ENCODE data around the gene OTOG.
A peak's percentile ranks its signal among the peaks of the same experiment; 100 is the strongest.

The OTOG gene

DNA sequence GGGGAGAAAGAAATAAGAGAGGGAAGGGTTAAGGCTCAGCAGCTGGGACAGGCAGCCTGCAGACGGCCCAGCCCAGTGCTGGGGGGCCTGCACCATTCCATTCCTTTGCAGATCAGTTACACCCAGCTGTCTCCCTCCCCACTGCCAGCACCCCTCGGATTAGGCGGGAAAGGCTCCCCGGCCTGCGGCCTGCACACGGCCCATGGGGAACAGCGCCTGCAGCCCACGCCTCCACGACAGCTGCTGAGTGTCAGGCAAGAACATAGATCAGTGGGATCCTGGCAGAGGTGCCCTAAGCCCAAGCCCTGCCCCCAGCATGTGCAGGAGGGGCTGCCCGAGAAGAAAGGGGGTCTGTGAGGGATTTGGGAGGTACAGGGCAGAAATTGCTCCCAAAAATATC, 106.6 kb downstream of the OTOG start:
- DNase-seq = no peak

DNA sequence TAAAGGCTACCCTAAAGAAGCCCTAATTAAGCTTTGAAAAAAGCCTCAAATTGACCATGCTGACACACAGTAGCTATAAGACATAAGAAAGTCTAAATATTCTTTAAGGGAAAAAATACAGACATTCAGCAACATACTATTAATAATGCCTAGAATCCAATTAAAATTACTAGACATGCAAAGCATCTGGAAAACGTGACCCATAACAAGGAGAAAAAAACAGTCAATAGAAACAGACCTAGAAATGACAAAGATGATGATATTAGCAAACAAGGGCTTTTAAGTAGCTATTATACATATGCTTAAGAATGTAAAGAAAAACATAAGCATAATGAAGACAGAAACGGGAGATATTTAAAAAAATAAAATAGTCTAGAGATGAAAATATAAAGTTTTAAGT, 108.6 kb downstream of the OTOG start:
- no peak for DNase-seq

DNA sequence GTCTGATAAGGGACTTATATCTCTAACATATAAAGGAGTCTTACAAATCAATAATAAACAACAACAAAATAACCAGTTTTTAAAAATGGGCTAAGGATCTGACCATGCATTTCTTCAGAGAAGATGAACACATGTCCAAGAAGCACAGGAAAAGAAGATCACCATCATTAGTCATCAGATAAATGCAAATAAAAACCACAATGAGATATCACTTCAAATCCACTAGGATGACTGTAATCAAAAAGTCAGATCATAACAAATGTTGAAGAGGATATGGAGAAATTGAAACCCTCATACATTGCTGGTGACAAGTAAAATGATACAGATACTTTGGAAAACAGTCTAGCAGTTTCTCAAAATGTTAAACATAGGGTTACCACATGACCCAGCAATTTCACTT, 111.2 kb downstream of the OTOG start:
- no peak for DNase-seq

DNA sequence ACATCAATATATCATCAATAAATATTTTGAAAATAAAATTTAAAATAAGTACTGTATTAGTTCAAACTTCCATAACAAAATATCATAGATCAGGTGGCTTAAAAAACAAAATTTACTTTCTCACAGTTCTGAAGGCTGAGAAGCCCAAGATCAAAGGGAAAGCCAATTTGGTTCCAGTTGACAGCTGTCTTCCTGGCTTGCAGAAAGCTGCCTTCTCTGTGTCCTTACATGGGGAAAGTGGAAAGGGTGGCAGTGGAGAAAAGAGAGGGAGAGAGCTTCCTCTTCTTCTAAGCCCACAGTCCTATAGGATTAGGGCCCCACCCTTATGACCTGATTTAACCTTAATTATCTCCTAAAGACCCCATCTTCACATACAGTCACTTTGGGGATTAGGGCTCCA, 121.1 kb downstream of the OTOG start:
- DNase-seq = no peak

DNA sequence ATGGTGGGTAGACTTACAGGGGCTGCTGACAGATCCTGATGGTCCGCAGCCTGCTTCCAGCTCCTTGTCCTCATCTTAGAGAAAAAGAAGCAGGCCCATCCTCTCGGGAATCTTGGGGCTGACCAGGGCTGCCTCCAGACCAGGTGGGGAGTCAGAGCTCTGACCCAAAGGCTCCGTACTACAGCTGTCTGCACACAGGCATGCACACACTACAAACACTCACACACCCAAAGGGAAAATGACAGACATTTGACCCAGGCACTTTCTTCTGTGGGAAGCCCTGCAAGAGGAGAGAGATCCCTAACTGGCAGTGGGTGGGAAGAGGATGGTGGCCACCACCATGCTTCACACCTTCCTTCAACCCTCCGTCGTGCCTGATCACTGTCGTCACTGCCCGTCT, 125.4 kb downstream of the OTOG start:
- no peak for DNase-seq

DNA sequence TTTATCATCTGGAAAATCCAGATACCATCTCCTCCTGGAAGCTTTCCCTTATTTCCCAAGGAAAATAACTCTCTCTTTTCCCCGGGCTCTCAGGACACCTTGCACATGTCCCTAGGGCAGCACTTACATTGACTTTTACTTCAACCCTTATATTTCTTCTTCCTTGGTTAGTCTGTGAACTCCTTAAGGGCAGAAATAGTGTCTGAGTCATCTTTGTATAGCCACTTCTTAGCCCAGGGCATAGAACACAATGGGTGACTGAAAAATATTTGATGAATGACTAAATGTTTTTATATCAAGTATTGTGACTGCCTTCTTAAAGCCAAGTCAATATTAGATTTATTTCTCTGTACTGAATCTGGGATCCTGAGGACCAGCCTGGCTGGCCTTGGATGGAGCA, 126.9 kb downstream of the OTOG start:
- DNase-seq = no peak

DNA sequence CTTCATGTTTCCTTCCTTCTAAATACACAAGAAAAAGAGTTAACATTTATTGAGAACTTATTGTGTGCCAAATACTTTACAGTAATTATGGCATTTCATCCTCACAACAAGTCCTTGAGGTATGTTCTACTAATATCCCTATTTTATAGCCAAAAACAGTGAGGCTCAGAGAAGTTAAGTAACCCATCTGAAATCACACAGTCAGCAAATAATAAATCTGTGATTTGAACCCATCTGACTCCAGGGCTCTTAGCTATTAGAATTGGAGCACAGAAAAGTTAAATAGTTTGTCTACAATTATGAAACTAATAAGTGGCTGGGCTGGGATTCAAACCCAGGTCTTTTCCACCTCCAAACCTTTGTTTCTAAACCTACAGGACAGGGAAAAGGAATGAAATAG, 135.8 kb downstream of the OTOG start:
- no peak for DNase-seq

DNA sequence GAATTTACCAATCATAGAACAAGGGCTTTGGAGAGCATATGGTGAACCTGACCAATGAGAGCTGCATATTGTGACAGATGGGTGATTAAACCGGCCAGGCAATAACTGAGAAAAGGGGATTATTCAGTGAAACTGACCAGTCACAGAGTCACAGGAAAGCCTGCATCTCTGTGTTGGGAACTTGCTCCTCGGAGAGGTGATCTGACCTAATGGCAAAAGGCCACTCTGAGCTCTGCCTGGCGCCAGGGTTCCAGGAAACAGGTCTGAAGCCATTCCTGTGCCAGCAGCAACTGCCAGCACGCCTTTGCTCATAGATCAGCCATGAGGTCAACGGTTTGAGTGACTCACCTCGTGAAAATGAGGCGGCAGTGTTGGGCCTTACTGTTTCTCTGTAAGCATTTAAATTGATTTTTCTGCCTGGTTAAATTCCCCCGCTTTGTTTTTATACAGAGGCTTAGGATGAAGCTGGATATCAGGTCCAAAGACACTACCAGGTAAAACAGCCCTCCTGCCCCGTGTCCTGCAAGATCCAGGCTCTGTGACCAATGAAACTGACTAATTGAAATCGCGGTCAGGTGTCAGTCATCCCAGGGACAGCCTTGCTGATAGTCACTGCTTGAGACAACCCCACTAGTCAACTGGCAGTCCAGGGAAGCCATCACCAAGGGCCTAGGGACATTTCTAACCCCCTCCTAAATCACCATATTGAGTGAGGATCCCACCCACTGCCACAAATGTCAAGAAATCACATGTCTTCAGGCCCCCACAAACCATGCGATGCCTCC, 136.5 kb downstream of the OTOG start:
- DNase-seq = peak; percentile 8

DNA sequence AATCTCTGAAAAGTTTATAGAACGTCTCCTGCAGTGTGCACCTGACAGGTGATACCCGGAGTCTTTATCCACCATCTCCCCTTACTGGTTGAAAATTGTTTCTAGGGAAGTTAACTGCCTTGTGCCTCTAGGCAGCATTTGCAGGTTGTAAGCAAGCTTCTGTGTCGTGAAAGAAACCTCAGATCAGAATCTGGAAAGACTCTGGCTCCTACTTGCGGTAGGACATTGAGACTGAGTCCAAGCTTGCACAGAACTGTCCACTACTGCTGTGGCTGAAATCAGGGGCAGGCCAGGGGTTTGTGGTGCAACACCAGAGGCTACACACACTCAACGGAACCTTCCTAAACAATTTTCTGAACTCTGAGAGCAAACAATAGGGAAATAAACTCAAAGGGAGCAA, 137.5 kb downstream of the OTOG start:
- no peak for DNase-seq

DNA sequence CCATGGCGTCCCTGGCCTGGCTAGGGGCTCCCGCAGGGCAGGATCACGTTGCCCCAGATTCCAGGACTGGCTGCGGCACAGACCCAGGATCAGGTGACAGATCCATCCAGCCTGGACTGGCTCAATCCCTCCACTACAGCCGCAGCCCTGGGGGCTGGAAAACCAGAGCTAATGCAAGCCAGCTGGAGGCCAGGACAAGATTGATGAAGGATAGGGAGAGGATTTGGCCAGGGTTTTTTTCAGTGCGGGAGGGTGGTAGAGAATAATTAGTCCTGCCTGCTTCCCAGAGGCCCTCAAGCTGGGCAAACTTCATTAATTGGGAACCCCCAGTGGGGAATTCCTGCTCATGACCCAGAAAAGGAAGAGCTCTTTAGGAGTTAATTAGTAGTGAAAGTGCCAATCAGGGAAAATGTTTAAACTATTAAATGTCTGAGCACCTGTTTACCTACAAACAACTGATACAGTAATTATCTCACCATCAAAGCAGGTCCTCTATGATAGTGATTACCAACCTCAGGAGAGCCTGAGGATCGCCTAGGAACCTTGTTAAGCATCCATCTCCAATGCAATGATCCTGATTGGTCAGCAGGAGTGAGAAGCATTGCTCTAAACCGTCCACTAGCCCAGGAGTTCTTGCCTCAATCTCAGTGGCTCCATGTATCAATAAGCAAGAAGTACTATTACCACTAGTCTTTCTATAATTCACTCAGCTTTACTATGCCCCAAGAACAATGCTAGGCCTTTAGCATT, 139.3 kb downstream of the OTOG start:
- DNase-seq = no peak

DNA sequence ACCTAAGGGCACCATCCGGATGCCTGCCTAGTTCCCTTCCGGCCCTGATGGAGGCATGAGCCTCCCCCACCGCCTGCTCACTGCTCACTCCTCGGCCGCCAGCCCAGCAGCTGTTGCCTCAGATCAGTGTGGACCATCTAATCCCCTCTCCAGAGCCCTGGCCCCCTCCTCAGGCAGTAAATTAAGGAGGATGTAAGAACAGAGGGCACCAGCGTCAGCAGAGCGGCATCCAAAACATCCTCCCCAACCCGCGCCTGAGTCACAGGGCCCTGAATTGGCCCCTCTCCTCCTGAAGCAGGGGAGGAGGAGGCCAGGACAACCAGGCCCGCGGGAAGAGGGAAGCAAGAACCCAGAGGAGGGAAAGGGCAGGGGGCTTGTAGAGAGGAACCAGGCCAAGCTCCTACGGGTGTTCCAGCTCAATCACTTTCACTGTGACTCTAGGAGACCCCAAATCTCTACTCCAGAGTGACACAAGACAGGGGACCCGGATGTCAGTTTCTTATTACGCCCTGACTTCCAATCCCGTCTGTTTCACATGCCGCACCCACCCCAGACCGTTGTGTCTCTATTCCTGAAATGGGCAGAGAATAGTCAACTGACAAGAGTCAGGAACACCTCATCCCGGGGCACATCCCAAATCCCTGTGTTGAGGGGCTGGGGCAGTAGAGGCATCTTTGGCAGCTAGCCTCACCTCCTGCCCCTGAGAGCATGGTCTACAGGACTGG, 141.0 kb downstream of the OTOG start:
- DNase-seq = no peak

DNA sequence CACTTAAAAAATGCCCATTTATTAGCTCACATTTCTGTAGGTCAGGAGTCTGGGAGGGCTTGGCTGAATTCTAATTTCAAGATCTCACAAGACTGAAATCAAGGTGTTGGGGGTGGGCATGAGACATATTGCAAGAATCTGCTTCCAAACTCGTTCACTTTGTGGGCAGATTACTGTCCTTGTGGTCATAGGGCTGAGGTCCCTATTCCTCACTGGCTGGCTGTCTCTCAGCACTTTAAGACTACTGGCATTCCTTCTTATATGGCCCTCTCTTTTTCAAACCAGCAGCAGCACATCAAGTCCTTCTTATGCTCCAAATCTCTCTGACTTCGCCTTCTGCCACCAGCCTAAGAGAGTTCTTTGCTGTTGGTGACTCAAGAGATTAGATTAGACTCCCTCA, 144.5 kb downstream of the OTOG start:
- DNase-seq = no peak

DNA sequence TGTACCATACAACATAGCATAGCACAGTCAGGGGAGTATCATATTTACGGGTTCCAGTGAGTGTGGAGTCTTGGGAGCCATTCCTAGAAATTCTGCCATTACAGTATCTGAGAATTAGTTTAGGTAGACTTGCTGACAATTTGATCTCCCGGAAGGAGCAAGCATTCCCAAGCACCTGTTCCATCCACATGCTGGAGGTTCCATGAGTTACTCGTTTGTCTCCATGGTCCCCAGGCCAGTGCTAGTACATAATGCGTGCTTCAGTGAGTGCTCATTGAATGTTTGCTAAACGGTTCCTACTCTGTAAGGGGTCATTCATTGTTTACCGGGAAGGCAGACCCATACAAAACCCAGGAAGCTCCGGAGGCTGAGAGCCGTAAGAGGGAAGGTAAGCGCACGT, 144.9 kb downstream of the OTOG start:
- DNase-seq = no peak

DNA sequence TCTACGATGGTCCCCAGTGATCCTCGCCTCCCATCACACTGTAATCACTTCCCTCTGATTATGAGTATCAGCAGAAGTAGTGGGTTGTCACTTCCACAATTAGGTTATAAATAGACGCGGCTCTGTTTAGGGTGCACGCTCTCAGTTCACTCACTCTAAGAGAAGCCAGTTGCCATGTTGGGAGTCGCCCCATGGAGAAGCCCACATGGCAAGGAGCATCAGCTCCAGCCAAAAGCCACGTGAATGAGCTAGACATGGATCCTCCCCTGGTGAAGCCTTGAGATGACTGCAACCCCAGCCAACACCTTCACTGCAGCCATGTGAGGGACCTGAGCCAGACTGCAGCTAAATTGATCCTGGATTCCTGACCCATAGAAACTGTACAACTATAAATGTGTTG, 145.9 kb downstream of the OTOG start:
- no peak for DNase-seq

DNA sequence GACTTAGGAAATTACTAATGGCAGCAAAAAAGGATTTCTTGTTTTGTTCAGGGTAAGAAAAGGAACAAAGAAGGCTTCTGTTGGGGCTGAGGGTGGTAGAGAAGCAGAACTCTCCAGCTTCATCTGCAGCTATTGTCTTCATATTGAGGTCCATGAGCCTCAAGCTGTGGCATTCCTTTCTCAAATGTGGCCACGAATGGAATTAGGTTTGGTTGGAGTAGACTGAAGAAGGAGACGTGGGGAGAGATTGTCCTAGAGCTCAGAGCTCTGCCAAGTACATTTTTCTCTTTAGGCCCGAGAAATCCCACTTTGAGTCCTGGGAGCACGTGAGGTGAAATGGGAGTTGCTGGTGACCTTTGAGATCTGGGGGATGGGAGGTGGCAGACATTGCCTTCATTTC, 146.5 kb downstream of the OTOG start:
- DNase-seq = no peak

DNA sequence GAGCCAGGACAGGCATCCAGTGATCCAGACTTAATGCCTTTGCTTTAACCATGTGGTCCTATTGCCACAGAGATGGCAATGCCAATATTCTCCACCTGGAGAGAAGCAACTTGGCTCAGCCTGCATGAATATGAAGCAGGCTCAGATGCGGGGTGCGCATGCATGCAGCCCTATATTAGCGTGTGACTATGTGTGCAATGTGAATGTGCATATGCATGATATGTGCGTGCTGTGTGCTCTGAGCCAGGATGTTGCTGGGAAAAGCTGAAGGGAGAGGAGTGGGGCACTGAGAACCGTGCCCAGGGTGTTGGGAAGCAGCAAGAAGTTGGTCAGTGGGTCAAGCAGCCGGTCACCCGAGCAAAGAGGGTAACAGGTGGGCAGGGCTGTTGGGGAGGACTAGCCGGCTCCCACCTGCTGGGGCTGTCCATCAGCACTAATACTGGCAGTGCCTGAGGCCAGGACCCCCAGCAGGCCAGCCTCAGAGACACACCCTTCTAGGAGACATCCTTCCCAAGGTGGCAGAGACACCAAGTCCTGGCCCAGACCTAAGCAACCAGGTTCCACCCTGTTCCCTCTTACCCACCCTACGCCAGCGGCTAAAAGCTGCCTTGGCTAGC, 147.5 kb downstream of the OTOG start:
- DNase-seq = no peak

DNA sequence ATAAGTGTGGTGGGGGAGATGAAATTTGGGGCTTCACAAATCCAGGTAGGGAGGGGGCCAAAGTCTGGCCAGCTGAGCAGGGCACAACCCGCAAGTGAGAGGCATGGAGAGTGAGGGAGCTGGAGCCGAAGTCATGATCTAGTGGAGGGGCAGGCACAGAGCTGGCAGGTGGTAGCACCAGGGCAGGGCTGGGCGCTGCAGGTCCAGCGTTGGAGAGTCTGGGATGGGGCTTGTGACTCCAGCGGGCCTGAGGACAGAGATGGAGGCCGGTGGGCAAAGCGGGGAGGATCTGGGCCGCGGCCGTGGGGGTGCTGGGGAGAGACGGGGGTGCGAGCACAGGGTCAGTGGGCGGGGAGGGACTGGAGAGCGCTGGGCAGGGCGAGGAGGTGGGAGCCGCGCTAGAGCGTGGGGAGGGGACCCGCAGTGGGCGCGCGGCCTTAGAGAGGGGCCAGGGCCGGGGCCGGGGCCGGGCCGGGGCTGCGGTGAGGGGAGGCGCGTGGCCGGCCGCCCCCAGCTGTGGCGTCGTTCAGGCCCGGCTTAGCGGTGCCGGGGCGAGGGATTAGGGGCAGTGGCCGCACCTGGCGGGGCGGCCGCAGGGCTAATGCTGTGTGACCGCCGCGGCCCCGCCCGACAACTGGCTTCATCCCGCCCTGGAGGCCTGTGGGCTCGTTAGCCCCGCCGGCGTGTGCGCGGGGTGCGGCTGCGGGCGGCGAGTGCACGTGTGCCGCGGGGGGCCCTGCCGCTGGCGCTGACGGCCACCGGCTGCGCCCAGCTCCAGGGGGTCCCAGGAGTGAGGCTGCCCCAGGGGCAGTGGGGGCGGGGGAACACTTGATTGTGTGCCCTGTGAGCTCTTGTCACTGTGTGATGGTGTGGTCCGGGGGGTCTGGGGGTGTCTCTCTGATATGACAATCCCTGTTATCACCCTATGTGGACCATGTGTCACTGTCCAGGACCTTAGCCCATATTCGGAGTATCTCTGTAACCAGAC, 148.7 kb downstream of the OTOG start:
- no peak for DNase-seq

DNA sequence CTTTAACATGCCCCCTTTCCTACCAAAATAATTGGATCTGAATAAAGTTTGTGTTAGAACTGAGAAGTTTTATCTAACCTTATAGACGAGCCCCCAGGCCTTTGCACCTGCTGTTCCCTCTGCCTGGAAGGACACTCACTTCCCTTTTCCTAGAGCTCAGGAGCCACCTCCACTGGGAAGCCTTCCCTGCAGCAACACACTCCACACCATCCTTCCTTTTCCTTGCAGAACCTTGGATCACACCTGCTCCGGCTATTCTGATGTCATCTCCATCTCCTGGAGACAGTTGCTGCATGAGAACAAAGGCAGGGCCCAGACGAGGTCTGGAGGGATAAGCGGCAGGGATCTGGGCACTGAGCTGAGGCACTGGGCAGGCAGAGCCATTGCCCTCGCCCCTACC, 149.7 kb downstream of the OTOG start:
- no peak for DNase-seq

Data from kidney glomerular epithelial cell (primary cell).